Loucy (cell line): ENCODE measurements around the gene GPC1.

ENCODE experiments used
- H2AFZ ChIP-seq: fragments of 200-600 bp; sonication (generic); 2 replicates; pipeline ENCODE4 v1.6.0; 2016; ENCODE audit warnings: antibody characterized with exemption, mild to moderate bottlenecking, low read length, moderate library complexity
- H3F3A ChIP-seq: fragments of 200-600 bp; 2 replicates; pipeline ENCODE4 v1.6.0; 2016; ENCODE audit warnings: antibody characterized with exemption, low read depth, mild to moderate bottlenecking
- H3K27me3 ChIP-seq: fragments of 200-600 bp; sonication (generic); 2 replicates; pipeline ENCODE4 v1.6.1; 2014; ENCODE audit warnings: low read length, mild to moderate bottlenecking; ENCODE audit not compliant: insufficient read depth, poor library complexity, severe bottlenecking
- H3K36me3 ChIP-seq: fragments of 200-600 bp; sonication (generic); 2 replicates; pipeline ENCODE4 v1.6.1; 2016; ENCODE audit warnings: low read length; ENCODE audit not compliant: insufficient read depth
- H3K4me1 ChIP-seq: fragments of 200-600 bp; sonication (generic); 2 replicates; pipeline ENCODE4 v1.5.1; 2014; ENCODE audit warnings: low read length, mild to moderate bottlenecking; ENCODE audit not compliant: insufficient read depth, poor library complexity, severe bottlenecking
- H3K4me2 ChIP-seq: fragments of 200-600 bp; sonication (generic); 2 replicates; pipeline ENCODE4 v1.6.0; 2014; ENCODE audit warnings: antibody characterized with exemption, low read length, low read depth, mild to moderate bottlenecking; ENCODE audit not compliant: poor library complexity, severe bottlenecking
- H3K4me3 ChIP-seq: fragments of 200-600 bp; sonication (generic); 2 replicates; pipeline ENCODE4 v1.5.1; 2014; ENCODE audit warnings: low read length, mild to moderate bottlenecking, mixed read lengths; ENCODE audit not compliant: poor library complexity, severe bottlenecking
- H3K79me2 ChIP-seq: fragments of 200-600 bp; sonication (generic); 2 replicates; pipeline ENCODE4 v1.6.1; 2014; ENCODE audit warnings: low read length; ENCODE audit not compliant: insufficient read depth
- H3K9ac ChIP-seq: fragments of 200-600 bp; sonication (generic); 2 replicates; pipeline ENCODE4 v1.6.0; 2014; ENCODE audit warnings: mild to moderate bottlenecking, low read depth, low read length, moderate library complexity; ENCODE audit not compliant: poor library complexity, severe bottlenecking
- H3K9me2 ChIP-seq: fragments of 200-600 bp; sonication (generic); replicated peaks from 2 replicates; pipeline ENCODE4 v1.6.1; 2016; ENCODE audit warnings: low read depth, low read length, mixed read lengths
- H3K9me3 ChIP-seq: fragments of 200-600 bp; sonication (generic); 2 replicates; pipeline ENCODE4 v1.6.1; 2014; ENCODE audit warnings: mild to moderate bottlenecking, antibody characterized with exemption, low read length, low read depth; ENCODE audit not compliant: insufficient read depth
- H4K20me1 ChIP-seq: fragments of 200-600 bp; sonication (generic); 2 replicates; pipeline ENCODE4 v1.6.0; 2014; ENCODE audit warnings: antibody characterized with exemption, low read length, mild to moderate bottlenecking; ENCODE audit not compliant: insufficient read depth, poor library complexity, severe bottlenecking
- CTCF ChIP-seq: fragments of 200-600 bp; sonication (generic); conservative IDR thresholded peaks from 2 replicates; pipeline ENCODE4 v1.5.1; 2014; ENCODE audit warnings: mild to moderate bottlenecking, antibody characterized with exemption, low read length
- EZH2phosphoT487 ChIP-seq: fragments of 200-600 bp; IDR thresholded peaks from 2 replicates; pipeline ENCODE4 v1.6.1; 2018; ENCODE audit warnings: antibody characterized with exemption, mild to moderate bottlenecking, moderate library complexity, borderline replicate concordance

Gene GPC1

GRCh38 chr2:240499309-240500301, 64.1 kb downstream of the GPC1 start:
- Histone ChIP-seq H3K9me3 (no peaks in the 10 kb centered on the region), H3K4me1 (no peaks in the 10 kb centered on the region), H3K27me3 (no peaks in the 10 kb centered on the region), H2AFZ (no peak overlapping the region), H3K36me3 (no peaks in the 10 kb centered on the region), H4K20me1 (no peaks in the 10 kb centered on the region), H3K9me2 (no peaks in the 10 kb centered on the region), H3F3A (no peaks in the 10 kb centered on the region), H3K4me2 (no peak overlapping the region), H3K4me3 (no peak overlapping the region), H3K9ac (no peak overlapping the region), H3K79me2 (no peaks in the 10 kb centered on the region)
- no peak for TF ChIP-seq EZH2phosphoT487
- no peak for TF ChIP-seq CTCF

- H3K9me3 ChIP-seq, result no peaks in the 10 kb centered on the region
- H3K79me2 ChIP-seq, result no peaks in the 10 kb centered on the region
- H4K20me1 ChIP-seq, result no peaks in the 10 kb centered on the region
- no peaks in the 10 kb centered on the region for H3F3A ChIP-seq
- no peak for TF ChIP-seq EZH2phosphoT487
- no peak for TF ChIP-seq CTCF
- H3K4me2 ChIP-seq, result no peak overlapping the region
- H3K4me3 ChIP-seq, result no peak overlapping the region
- no peak overlapping the region for H2AFZ ChIP-seq
- H3K27me3 ChIP-seq, result no peaks in the 10 kb centered on the region
- no peaks in the 10 kb centered on the region for H3K4me1 ChIP-seq
- H3K36me3 ChIP-seq, result no peaks in the 10 kb centered on the region
- no peak overlapping the region for H3K9ac ChIP-seq
- H3K9me2 ChIP-seq, result no peaks in the 10 kb centered on the region
These were observed 65.3 kb downstream of the GPC1 start for GRCh38 chr2:240500561-240501423.

DNA sequence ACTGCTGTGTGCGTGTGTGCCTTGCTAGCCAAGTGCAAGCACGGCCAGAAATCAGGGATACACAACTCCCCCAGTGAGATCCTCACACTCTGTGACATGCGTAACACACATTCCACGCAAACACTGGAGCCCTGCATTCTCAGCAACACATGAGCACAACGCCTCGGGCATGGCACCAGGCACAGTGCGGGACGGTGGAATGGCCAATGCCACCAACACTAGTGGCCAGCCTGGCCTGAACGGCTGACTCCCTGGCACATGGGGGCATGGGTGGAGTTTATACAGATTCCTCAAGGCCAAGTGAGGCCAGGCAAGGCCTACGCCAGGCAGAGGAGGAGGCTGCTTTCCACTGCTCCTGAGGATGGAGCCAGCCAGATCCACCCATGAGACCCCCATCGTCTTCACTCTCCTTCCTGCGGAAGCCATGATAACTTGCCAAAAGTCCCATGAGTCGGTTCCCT, 66.1 kb downstream of the GPC1 start:
- Histone ChIP-seq H3K79me2 (no peaks in the 10 kb centered on the region), H3K9ac (no peak overlapping the region), H3K36me3 (no peaks in the 10 kb centered on the region), H4K20me1 (no peaks in the 10 kb centered on the region), H3K4me3 (no peak overlapping the region), H3K4me2 (no peak overlapping the region), H3K27me3 (no peaks in the 10 kb centered on the region), H3F3A (no peaks in the 10 kb centered on the region), H3K4me1 (no peaks in the 10 kb centered on the region), H3K9me2 (no peaks in the 10 kb centered on the region), H2AFZ (no peak overlapping the region), H3K9me3 (no peaks in the 10 kb centered on the region)
- TF ChIP-seq CTCF (no peak), EZH2phosphoT487 (no peak)
